ENCODE results near the gene GLI2. TPM values are rescaled to one million over a fixed set of nuclear protein-coding genes. Genes with fewer than 3 reads are reported as not detected.

The GLI2 gene
- total and polyA plus RNA-seq, 2 of the 8 experiments (the other 6 are each of a cell fraction or from before 2014, with no cell fraction given): 18.4 to 46.9 TPM

DNA sequence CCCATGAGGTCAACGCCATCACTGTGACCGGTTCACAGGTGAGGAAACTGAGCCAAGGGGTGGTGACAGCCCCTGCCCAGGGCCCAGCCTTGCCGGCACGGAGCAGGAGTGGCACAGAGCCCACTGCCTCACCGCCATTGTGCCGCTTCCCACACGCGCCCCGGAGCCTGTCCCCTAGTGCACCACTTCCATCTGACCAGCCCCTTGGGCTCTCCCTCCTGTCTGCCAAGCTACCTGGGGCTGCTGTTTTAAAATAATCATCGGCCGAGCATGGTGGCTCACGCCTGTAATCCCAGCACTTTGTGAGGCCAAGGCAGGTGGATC is 49.7 kb upstream of the GLI2 start (continued):
- TF ChIP-seq, protein P1, sequence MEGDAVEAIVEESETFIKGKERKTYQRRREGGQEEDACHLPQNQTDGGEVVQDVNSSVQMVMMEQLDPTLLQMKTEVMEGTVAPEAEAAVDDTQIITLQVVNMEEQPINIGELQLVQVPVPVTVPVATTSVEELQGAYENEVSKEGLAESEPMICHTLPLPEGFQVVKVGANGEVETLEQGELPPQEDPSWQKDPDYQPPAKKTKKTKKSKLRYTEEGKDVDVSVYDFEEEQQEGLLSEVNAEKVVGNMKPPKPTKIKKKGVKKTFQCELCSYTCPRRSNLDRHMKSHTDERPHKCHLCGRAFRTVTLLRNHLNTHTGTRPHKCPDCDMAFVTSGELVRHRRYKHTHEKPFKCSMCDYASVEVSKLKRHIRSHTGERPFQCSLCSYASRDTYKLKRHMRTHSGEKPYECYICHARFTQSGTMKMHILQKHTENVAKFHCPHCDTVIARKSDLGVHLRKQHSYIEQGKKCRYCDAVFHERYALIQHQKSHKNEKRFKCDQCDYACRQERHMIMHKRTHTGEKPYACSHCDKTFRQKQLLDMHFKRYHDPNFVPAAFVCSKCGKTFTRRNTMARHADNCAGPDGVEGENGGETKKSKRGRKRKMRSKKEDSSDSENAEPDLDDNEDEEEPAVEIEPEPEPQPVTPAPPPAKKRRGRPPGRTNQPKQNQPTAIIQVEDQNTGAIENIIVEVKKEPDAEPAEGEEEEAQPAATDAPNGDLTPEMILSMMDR (IDR thresholded peaks at IDR 0.05; ENCODE audit: control extremely low read depth in 1 of 3, insufficient read depth in 1 of 3, low read depth in 1 of 3, low read length in 3 of 3): no peak
- TF ChIP-seq GABPA (IDR thresholded peaks at IDR 0.05; ENCODE audit: borderline replicate concordance, insufficient read depth, low read length): no peak
- no peak for TF ChIP-seq TBP (IDR thresholded peaks at IDR 0.05; ENCODE audit: low read depth, low read length)
- no peak for TF ChIP-seq FOSL1 (IDR thresholded peaks at IDR 0.05; ENCODE audit: insufficient read depth, low read depth, low read length)

Data from H1 (cell line).